ENCODE measurements around the gene MRPL4. TPM values are rescaled to one million over a fixed set of nuclear protein-coding genes. Genes with fewer than 3 reads are reported as not detected.
A peak's percentile ranks its signal among the peaks of the same experiment; 100 is the strongest.

The MRPL4 gene
- total RNA-seq, 2 experiments from 2014 or later: 44.6 to 47.3 TPM

DNA sequence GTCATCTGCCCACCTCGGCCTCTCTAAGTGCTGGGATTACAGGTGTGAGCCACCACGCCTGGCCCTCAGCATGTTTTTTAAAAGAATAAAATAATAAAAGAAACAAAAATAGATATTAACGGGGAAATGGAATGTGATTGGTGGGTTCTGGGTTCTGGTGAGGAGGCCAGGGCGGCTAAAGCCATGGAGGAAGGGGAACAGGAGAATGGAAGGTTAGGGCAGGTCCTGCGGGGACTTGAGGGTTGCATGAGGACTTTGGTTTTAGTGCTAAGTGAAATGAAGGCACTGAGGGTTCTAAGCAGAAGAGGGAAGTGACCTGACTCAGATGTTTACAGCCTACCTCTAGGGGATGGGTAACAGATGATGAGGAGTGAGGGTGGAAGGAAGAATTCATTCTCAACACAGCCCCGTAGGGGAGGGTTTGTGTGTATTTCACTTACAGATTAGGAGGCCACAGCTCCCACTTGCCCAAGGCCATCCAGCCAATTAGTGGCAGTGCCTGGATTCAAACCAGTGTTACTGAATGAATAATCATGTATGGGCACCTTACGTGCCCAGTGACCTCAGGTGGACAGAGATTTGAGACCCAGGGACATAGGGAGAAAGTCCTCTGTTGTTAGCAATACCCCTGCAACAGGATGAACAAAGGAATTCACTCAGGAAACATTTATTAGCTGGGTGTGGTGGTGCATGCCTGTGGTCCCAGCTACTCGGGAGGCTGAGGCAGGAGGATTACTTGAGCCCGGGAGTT lies 6.7 kb upstream of the MRPL4 start:
- POLR2A ChIA-PET: no interaction called here
- Histone ChIP-seq H3K36me3 (ENCODE audit: insufficient read depth, low read length) (no peaks in the 10 kb centered on the region), H3K4me1 (ENCODE audit: insufficient read depth, low read length) (peaks cover 5% of the 10 kb centered on the region), H3K27me3 (ENCODE audit: control insufficient read depth in 1 of 2, insufficient read depth in 2 of 2, low read length in 2 of 2) (no peaks in the 10 kb centered on the region), H3K9me3 (ENCODE audit: control insufficient read depth in 1 of 2, insufficient read depth in 1 of 2, low read length in 2 of 2) (no peaks in the 10 kb centered on the region), H3K27ac (ENCODE audit: low read depth in 1 of 2, low read length in 2 of 2) (no peak overlapping the region), H3K4me3 (ENCODE audit: low read length) (no peak overlapping the region)
- no peak for ATAC-seq (ENCODE audit: poor library complexity)
- TF ChIP-seq, protein P1, sequence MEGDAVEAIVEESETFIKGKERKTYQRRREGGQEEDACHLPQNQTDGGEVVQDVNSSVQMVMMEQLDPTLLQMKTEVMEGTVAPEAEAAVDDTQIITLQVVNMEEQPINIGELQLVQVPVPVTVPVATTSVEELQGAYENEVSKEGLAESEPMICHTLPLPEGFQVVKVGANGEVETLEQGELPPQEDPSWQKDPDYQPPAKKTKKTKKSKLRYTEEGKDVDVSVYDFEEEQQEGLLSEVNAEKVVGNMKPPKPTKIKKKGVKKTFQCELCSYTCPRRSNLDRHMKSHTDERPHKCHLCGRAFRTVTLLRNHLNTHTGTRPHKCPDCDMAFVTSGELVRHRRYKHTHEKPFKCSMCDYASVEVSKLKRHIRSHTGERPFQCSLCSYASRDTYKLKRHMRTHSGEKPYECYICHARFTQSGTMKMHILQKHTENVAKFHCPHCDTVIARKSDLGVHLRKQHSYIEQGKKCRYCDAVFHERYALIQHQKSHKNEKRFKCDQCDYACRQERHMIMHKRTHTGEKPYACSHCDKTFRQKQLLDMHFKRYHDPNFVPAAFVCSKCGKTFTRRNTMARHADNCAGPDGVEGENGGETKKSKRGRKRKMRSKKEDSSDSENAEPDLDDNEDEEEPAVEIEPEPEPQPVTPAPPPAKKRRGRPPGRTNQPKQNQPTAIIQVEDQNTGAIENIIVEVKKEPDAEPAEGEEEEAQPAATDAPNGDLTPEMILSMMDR (IDR thresholded peaks at IDR 0.05): no peak
- Mint-ChIP-seq H3K36me3 (ENCODE audit: low read depth) (no peaks in the 10 kb centered on the region), H3K27me3 (no peaks in the 10 kb centered on the region), H3K4me1 (ENCODE audit: low read depth) (peaks cover 5% of the 10 kb centered on the region), H3K9me3 (no peaks in the 10 kb centered on the region), H3K4me3 (no peak overlapping the region), H3K27ac (no peak overlapping the region)
- intact Hi-C loops (cut with DNase I, micrococcal nuclease): no loop called here
- CTCF ChIA-PET: interaction anchor here (1.4 kb wide), 1 partner anchor 19 kb away, joined by 3 read pairs; no protein-coding TSS in a partner anchor
- DNase-seq: no peak

- no peak for ATAC-seq (ENCODE audit: poor library complexity)
- CTCF ChIA-PET: interaction anchor here (1.4 kb wide), 1 partner anchor 20 kb away, joined by 3 read pairs; no protein-coding TSS in a partner anchor
- H3K36me3 Mint-ChIP-seq (ENCODE audit: low read depth): no peaks in the 10 kb centered on the region
- H3K27ac ChIP-seq (ENCODE audit: low read depth in 1 of 2, low read length in 2 of 2): no peak overlapping the region
- H3K36me3 ChIP-seq (ENCODE audit: insufficient read depth, low read length): no peaks in the 10 kb centered on the region
- peaks cover 6% of the 10 kb centered on the region for H3K4me1 Mint-ChIP-seq (ENCODE audit: low read depth)
- no peak for DNase-seq
- no peak overlapping the region for H3K4me3 ChIP-seq (ENCODE audit: low read length)
- POLR2A ChIA-PET: no interaction called here
- no peak overlapping the region for H3K4me3 Mint-ChIP-seq
- no peaks in the 10 kb centered on the region for H3K9me3 Mint-ChIP-seq
- H3K27me3 Mint-ChIP-seq: no peaks in the 10 kb centered on the region
- H3K4me1 ChIP-seq (ENCODE audit: insufficient read depth, low read length): peaks cover 15% of the 10 kb centered on the region
- H3K9me3 ChIP-seq (ENCODE audit: control insufficient read depth in 1 of 2, insufficient read depth in 1 of 2, low read length in 2 of 2): no peaks in the 10 kb centered on the region
- TF ChIP-seq, protein P1 (IDR thresholded peaks at IDR 0.05): no peak
- no peak overlapping the region for H3K27ac Mint-ChIP-seq
- intact Hi-C loops (cut with DNase I, micrococcal nuclease): no loop called here
- no peaks in the 10 kb centered on the region for H3K27me3 ChIP-seq (ENCODE audit: control insufficient read depth in 1 of 2, insufficient read depth in 2 of 2, low read length in 2 of 2)
These were observed 5.5 kb upstream of the MRPL4 start for GRCh38 chr19:10246511-10246910.

DNA sequence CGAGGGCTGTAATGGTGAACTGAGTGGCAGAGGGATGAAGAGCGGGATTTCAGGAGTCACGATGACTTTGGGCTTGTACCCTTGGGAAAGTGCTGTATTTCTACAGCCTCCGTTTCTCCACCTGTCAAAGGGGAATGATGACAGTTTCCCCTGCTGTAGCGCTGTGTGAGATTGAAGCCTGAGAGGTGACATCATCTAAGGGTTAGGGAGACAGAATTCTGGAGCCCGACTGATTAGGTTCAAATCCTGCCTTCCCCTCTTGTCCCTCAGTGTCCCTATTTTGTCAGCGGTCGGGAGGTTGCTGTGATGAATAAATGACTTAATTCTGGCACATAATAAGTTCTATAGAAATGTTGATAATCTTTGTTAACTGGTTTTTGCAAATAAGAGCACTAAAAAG lies 693 bp downstream of the MRPL4 start:
- POLR2A ChIA-PET: interaction anchor here (0.6 kb wide), 1 partner anchor 332 kb away, joined by 3 read pairs; no protein-coding TSS in a partner anchor
- peak overlapping the region; percentile 52 to 73 for H3K27ac ChIP-seq (ENCODE audit: low read depth in 1 of 2, low read length in 2 of 2)
- H3K4me3 Mint-ChIP-seq: peak overlapping the region; percentile 100

More for the DNA sequence above, 693 bp downstream of the MRPL4 start:
- DNase-seq (no peak), ATAC-seq (ENCODE audit: poor library complexity) (no peak)
- peaks cover 55% of the 10 kb centered on the region for H3K36me3 Mint-ChIP-seq (ENCODE audit: low read depth)
- H3K9me3 ChIP-seq (ENCODE audit: control insufficient read depth in 1 of 2, insufficient read depth in 1 of 2, low read length in 2 of 2): no peaks in the 10 kb centered on the region
- peaks cover 27% of the 10 kb centered on the region for H3K4me1 ChIP-seq (ENCODE audit: insufficient read depth, low read length)
- peaks cover 36% of the 10 kb centered on the region for H3K36me3 ChIP-seq (ENCODE audit: insufficient read depth, low read length)
- intact Hi-C loops (cut with DNase I, micrococcal nuclease): loop anchor here (5.0 to 10.0 kb wide), 3 partner anchors 35 to 418 kb away; partner anchors contain the start of genes PIN1 (in 1 of the 2) and PPAN (in 1 of the 2)
- H3K4me3 ChIP-seq (ENCODE audit: low read length): peak overlapping the region; percentile 86
- H3K27me3 Mint-ChIP-seq: no peaks in the 10 kb centered on the region
- CTCF ChIA-PET: no interaction called here
- TF ChIP-seq, protein P1 (IDR thresholded peaks at IDR 0.05): no peak
- peak overlapping the region; percentile 98 for H3K27ac Mint-ChIP-seq
- peaks cover 28% of the 10 kb centered on the region for H3K4me1 Mint-ChIP-seq (ENCODE audit: low read depth)
- no peaks in the 10 kb centered on the region for H3K9me3 Mint-ChIP-seq
- no peaks in the 10 kb centered on the region for H3K27me3 ChIP-seq (ENCODE audit: control insufficient read depth in 1 of 2, insufficient read depth in 2 of 2, low read length in 2 of 2)
